Activated naive CD4-positive, alpha-beta T cell treated with anti-CD3 and anti-CD28 coated beads, Interleukin-2, amount 10 ng/mL, durations not matched to agents 5 hours and 36 hours (primary cell): Measurements from ENCODE around the gene YKT6. TPM values are rescaled to one million over a fixed set of nuclear protein-coding genes. Genes with fewer than 3 reads are reported as not detected.

Source experiments
- total RNA-seq, 2 experiments: library from RNA; stranded (reverse); gene quantifications; one replicate each; pipeline ENCODE4 v1.2.3, GENCODE V29; 2021

The YKT6 gene
- 10 to 100 TPM; 54.1 to 56.2 TPM for total RNA-seq

DNA sequence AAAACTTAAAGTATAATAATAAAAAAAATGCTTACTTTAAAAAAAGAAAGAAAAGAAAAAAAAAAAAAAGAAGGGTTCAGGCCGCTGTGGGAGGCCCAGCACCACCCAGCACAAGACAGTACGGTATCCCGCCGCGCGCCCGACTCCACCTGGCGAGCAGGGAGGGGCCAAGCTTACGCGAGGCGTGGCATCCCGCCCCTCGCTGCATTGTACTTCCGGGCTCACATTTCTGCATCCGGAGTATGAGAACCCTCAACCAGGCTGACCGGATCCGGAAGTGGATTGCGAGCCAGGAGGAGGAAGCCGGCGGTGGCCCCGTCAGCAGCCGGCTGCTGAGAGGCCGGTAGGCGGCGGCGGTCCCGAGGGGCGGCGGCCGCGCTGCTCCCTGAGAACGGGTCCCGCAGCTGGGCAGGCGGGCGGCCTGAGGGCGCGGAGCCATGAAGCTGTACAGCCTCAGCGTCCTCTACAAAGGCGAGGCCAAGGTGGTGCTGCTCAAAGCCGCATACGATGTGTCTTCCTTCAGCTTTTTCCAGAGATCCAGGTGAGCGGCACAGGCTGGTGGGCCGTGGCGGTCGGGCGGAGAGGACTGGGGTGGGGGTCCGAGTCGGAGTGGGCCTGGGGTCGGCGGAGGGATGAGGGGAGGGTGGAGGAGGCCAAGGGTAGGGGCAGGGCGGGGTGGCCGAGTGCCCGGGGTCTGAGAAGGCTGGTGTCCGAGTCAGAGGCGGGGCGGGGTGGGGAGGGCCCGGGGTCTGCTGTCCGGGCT, at the start of gene YKT6:
Gene YKT6 (plus strand): TSS at position 280 of the 763 bp plus-strand sequence. CDS start 158 bp downstream, at position 438.

DNA sequence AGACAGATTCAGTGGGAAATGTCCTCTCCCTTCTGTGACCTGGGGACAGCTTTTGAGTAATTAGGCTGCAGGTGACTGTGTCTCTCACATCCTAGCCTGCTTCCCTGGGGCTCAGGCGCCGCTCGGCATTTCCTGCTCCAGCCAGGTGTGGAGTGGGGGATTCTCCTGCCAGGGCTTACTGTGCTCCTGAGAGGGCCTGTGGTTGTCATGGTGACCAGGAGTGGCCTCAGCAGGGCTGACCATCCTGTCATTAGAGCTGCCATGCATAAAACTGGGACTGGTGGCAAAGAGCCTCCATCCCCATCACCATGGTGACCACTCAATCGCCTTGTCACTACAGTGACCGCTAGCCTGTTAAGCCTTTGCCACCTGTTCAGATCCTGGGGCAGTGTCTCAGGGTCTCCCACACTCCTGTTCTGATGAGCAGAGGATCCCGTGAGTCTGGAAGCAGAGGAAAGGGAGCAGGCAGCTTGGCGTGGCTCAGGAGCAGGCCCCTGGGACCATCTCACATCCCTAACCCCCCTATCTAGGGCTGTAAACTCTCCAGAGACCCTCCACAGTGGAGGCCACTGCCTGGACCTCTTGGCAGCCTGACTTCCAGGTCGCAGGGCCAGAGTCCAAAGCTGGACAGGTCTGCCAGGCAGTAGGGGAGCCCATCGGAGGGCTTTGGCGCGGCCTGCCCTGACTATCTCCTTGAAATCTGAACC, 11.3 kb upstream of the YKT6 start, which contains the start of gene GCK:
Gene GCK (minus strand): TSS at position 154 of the 707 bp plus-strand sequence. CDS start 486 bp downstream, outside the sequence.

Other genes starting within 250 kb of the YKT6 start
- under 1 TPM in 1 of 2 experiments, not detected in 1; 0.13 TPM for gene SPDYE1, start 203.1 kb upstream of the YKT6 start, total RNA-seq
- 100 to 1,000 TPM; 169 to 180 TPM for gene DBNL, start 156.3 kb upstream of the YKT6 start, total RNA-seq
- gene PGAM2, start 135.4 kb upstream of the YKT6 start, total RNA-seq = under 1 TPM in 1 of 2 experiments, not detected in 1; 0.25 TPM
- 10 to 100 TPM; 32.5 to 35.1 TPM for gene POLM, start 118.4 kb upstream of the YKT6 start, total RNA-seq
- 1 to 10 TPM; 3.6 to 6.0 TPM for gene AEBP1, start 96.6 kb upstream of the YKT6 start, total RNA-seq
- gene POLD2, start 77.4 kb upstream of the YKT6 start, total RNA-seq = 10 to 100 TPM; 91.0 to 91.1 TPM
- gene MYL7, start 59.6 kb upstream of the YKT6 start, total RNA-seq = not detected
- under 1 TPM in 1 of 2 experiments, not detected in 1; 0.14 TPM for gene GCK, start 11.5 kb upstream of the YKT6 start, total RNA-seq
- gene CAMK2B, start 124.6 kb downstream of the YKT6 start, total RNA-seq = under 1 TPM in 1 of 2 experiments, not detected in 1; 0.10 TPM